SK-N-SH (cell line): ENCODE data around the gene AP2S1. TPM values are rescaled to one million over a fixed set of nuclear protein-coding genes. Genes with fewer than 3 reads are reported as not detected.

Experiments used
- polyA plus RNA-seq, 3 experiments: library from polyadenylated mRNA; depleted of rRNA; stranded (reverse); fragments of >200 nt; gene quantifications; 2 replicates each; pipeline ENCODE4 v1.2.3, GENCODE V29; 2012
- small RNA-seq, 7 experiments: library from RNA; depleted of rRNA; stranded (forward); fragments of <200 nt; gene quantifications; one replicate each; pipeline ENCODE3, GENCODE V24; 2012

Gene AP2S1
- polyA plus RNA-seq, 1 of the 3 experiments (the other 2 are of a cell fraction), result 565 TPM

Small RNAs within 50 kb of the gene (small RNA-seq; reads per million reads assigned to genes)
- gene AC008622.3 (0 reads per million in 7 experiments), gene HNRNPMP2 (0 reads per million in 7 experiments)

Other genes with a start within 250 kb of the AP2S1 start
- 445 and 495 TPM in 2 replicates for gene CALM3, start 249.5 kb downstream of the AP2S1 start, polyA plus RNA-seq (2012; rRNA removed)
- 2.5 and 3.3 TPM in 2 replicates for gene PTGIR, start 225.8 kb downstream of the AP2S1 start, polyA plus RNA-seq (2012; rRNA removed)
- not detected in 2 replicates for gene GNG8, start 214.6 kb downstream of the AP2S1 start, polyA plus RNA-seq (2012; rRNA removed)
- gene DACT3, start 189.7 kb downstream of the AP2S1 start, polyA plus RNA-seq (2012; rRNA removed), result 9.5 and 10.6 TPM in 2 replicates
- gene PRKD2, start 133.7 kb downstream of the AP2S1 start, polyA plus RNA-seq (2012; rRNA removed), result 14.1 and 21.4 TPM in 2 replicates
- 30.4 and 37.3 TPM in 2 replicates for gene FKRP, start 104.8 kb downstream of the AP2S1 start, polyA plus RNA-seq (2012; rRNA removed)
- 73.1 and 92.8 TPM in 2 replicates for gene STRN4, start 104.4 kb downstream of the AP2S1 start, polyA plus RNA-seq (2012; rRNA removed)
- gene SLC1A5, start 62.3 kb downstream of the AP2S1 start, polyA plus RNA-seq (2012; rRNA removed), result 76.7 and 80.4 TPM in 2 replicates
- 19.7 and 25.1 TPM in 2 replicates for gene ARHGAP35, start 10.2 kb upstream of the AP2S1 start, polyA plus RNA-seq (2012; rRNA removed)
- 1.0 and 1.1 TPM in 2 replicates for gene NPAS1, start 169.0 kb upstream of the AP2S1 start, polyA plus RNA-seq (2012; rRNA removed)
- 33.0 and 40.1 TPM in 2 replicates for gene TMEM160, start 197.8 kb upstream of the AP2S1 start, polyA plus RNA-seq (2012; rRNA removed)